Measurements from ENCODE around the gene RAPH1.

DNA sequence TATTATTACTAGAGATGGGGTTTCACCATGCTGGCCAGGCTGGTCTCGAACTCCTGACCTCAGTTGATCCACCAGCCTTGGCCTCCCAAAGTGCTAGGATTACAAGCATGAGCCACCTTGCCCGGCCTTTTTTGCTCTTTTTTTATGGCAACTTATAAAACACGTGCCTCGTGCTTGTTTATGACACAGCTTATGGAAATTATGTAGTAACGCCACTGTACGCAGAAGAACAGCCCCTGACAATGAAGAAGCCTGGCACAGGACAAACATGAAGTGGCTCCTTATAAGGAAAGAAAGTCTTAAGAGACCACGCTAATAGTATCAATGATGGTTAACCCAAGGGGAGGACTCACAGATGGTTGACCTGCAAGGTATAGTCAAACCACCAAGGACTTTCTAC is 37.2 kb upstream of the RAPH1 start:
- no peak for TF ChIP-seq CTCF (optimal IDR thresholded peaks at IDR 0.05 in 1 of 3, IDR thresholded peaks at IDR 0.05 in 1 of 3, conservative IDR thresholded peaks at IDR 0.05 in 1 of 3; ENCODE audit: extremely low read depth in 1 of 3, insufficient read depth in 2 of 3, low read length in 3 of 3)
- TF ChIP-seq EZH2 (IDR thresholded peaks at IDR 0.05; ENCODE audit: low read length), result no peak
